Left cardiac atrium (tissue), 4 donors: Measurements from ENCODE around the gene HARS1. TPM values are rescaled to one million over a fixed set of nuclear protein-coding genes. Genes with fewer than 3 reads are reported as not detected.
"Not testable (repeated sequence)": the region's sequence is repeated elsewhere in the genome, so short reads cannot be mapped to it uniquely, and the experiment has no call there.

Experiments used
- ATAC-seq, 2 donors: fragments of 200-7000 bp; cut with Tn5 transposase; one replicate each; pipeline ENCODE4 v1.9.1; 2020; ENCODE audit warnings: mild to moderate bottlenecking in 2 of 2, moderate library complexity in 2 of 2
- DNase-seq: peaks from one replicate; pipeline ENCODE4 v3.0.0-alpha.2; 2020
- intact Hi-C, 2 donors: fragments of 100-400 bp; cut with DNase I; formaldehyde crosslinking; loops; one replicate each; pipeline versions ENCODE4 v1.14.1 to v1.15.1; 2022 to 2023
- total RNA-seq, 2 donors: library from RNA; stranded (reverse); fragmentation: NEBNext Ultra II Directional; extraction: Animal tissue kit (Norgen Biotek cat#: 25700); gene quantifications; one replicate each; pipeline ENCODE4 v1.2.1, GENCODE V29; 2021
- donor health status: DM: no; HTN: yes; CAD: no.
- donor health status: DM: no; HTN: yes; CAD: no; lungs with severe emphysema.
- donor health status: DM: yes; HTN: yes; CAD: no.
- donor health status: Dilated cardiomyopathy.

The HARS1 gene
- total RNA-seq, 2 donors from 2014 or later: 35.3 to 46.5 TPM

GRCh38 chr5:140639148-140639981 is 51.8 kb downstream of the HARS1 start, which contains the start of gene TMCO6:
TSS of gene TMCO6 (plus strand) at chr5:140639451. CDS start at chr5:140639528, 77 bp downstream.
- DNase-seq: peak; percentile 99
- peak; percentile 99 for ATAC-seq
- intact Hi-C loops: no loop called here

- intact Hi-C loops, DNase-seq, ATAC-seq: not testable (repeated sequence)
Observed at GRCh38 chr5:140638898-140639147, 52.3 kb downstream of the HARS1 start.

GRCh38 chr5:140637371-140638100 is 53.6 kb downstream of the HARS1 start:
- ATAC-seq: no peak
- DNase-seq: no peak
- intact Hi-C loops: no loop called here

GRCh38 chr5:140635291-140636257 is 55.6 kb downstream of the HARS1 start:
- no peak for DNase-seq
- no peak for ATAC-seq
- intact Hi-C loops: no loop called here

GRCh38 chr5:140634103-140634502 is 57.1 kb downstream of the HARS1 start:
- ATAC-seq (no peak), DNase-seq (no peak)
- intact Hi-C loops: loop anchor here in 1 of 2 donors (5.0 kb wide), 1 partner anchor 67 kb away; no protein-coding TSS in a partner anchor

GRCh38 chr5:140633501-140633900 is 57.7 kb downstream of the HARS1 start:
- no peak for DNase-seq
- ATAC-seq: no peak
- intact Hi-C loops: loop anchor here in 1 of 2 donors (5.0 kb wide), 1 partner anchor 66 kb away; no protein-coding TSS in a partner anchor

- DNase-seq: peak; percentile 75
- intact Hi-C loops: loop anchor here in 1 of 2 donors (5.0 kb wide), 1 partner anchor 66 kb away; no protein-coding TSS in a partner anchor
- ATAC-seq: peak; percentile 64 to 74
Observed at GRCh38 chr5:140633021-140633471, 58.1 kb downstream of the HARS1 start, which contains the start of gene CD14. TSS of gene CD14 (minus strand) at chr5:140633175. CDS start at chr5:140633071, 104 bp downstream.

GRCh38 chr5:140632366-140633020 is 58.7 kb downstream of the HARS1 start:
- peak; percentile 76 for DNase-seq
- intact Hi-C loops: loop anchor here in 1 of 2 donors (5.0 kb wide), 1 partner anchor 65 kb away; no protein-coding TSS in a partner anchor
- ATAC-seq: peak; percentile 65 to 74

GRCh38 chr5:140631831-140632365 is 59.3 kb downstream of the HARS1 start:
- intact Hi-C loops: loop anchor here in 1 of 2 donors (5.0 kb wide), 1 partner anchor 65 kb away; no protein-coding TSS in a partner anchor
- DNase-seq: no peak

GRCh38 chr5:140631036-140631417 is 60.1 kb downstream of the HARS1 start:
- intact Hi-C loops: loop anchor here in 1 of 2 donors (5.0 kb wide), 1 partner anchor 64 kb away; no protein-coding TSS in a partner anchor

More at GRCh38 chr5:140631831-140632365, 59.3 kb downstream of the HARS1 start:
- peak; percentile 45 to 47 for ATAC-seq

GRCh38 chr5:140630292-140631035 is 60.7 kb downstream of the HARS1 start:
- ATAC-seq: no peak
- intact Hi-C loops: loop anchor here in 1 of 2 donors (5.0 kb wide), 1 partner anchor 63 kb away; no protein-coding TSS in a partner anchor
- no peak for DNase-seq

More at GRCh38 chr5:140631036-140631417, 60.1 kb downstream of the HARS1 start:
- no peak for DNase-seq
- no peak for ATAC-seq

GRCh38 chr5:140628711-140629110 is 62.5 kb downstream of the HARS1 start:
- intact Hi-C loops: no loop called here
- DNase-seq (no peak), ATAC-seq (no peak)

GRCh38 chr5:140627972-140628371 is 63.2 kb downstream of the HARS1 start:
- intact Hi-C loops: no loop called here
- DNase-seq: no peak
- ATAC-seq: no peak

- intact Hi-C loops, ATAC-seq, DNase-seq: not testable (repeated sequence)
Observed at GRCh38 chr5:140624886-140625285, 66.3 kb downstream of the HARS1 start.
